CD4-positive, alpha-beta T cell treated with Interleukin-12 subunit alpha and Interleukin-12 subunit beta, for 1 hour (primary cell): Measurements from ENCODE around the gene DLK2.
"Not testable (repeated sequence)": the region's sequence is repeated elsewhere in the genome, so short reads cannot be mapped to it uniquely, and the experiment has no call there.

Experiments
- DNase-seq: peaks from one replicate; pipeline ENCODE4 v3.0.0-alpha.2; 2020

DLK2 gene

DNA sequence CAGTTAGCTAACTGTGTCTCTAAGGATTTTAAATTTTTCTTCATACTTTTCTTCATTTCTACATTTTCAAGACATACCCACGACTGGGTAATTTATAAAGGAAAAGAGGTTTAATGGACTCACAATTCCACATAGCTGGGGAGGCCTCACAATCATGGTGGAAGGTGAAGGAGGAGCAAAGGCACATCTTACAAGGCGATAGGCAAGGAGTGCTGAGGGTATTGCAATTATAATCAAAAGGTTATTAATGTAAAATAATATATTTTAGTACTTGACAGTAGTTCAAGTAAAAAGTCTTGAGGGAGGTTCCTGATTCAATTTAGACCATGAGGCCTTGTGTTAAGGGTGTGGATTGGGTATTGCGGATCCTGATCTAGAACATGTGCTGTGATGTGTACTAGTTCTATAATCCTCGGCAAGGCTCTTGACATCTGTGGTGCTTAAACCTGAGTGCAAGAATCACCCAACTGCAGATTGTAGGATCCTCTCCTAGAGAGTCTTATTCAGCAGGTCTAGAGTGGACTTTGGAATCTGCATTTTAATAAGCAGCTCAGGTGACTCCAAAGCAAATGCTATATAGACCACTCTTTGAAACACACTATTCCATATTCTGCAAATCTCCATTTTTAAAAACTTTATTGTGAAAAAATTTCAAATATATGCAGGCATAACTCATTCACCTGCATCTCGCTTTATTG, 35.2 kb downstream of the DLK2 start:
- no peak for DNase-seq

DNA sequence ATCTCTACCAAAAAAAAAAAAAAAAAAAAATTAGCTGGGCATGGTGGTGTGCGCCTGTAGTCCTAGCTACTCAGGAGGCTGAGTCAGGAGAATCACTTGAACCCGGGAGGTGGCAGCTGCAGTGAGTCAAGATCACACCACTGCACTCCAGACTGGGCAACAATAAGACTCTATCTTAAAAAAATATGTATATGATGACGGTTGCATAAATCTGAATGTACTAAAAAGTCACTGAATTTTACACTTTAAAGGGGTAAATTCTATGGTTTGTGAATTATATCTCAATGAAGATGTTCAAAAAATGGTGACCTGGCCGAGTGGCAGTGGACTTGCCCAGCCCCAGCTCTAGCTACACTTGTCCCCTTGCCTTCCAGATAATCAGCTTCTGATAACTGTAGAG, 38.4 kb downstream of the DLK2 start:
- DNase-seq, result no peak

DNA sequence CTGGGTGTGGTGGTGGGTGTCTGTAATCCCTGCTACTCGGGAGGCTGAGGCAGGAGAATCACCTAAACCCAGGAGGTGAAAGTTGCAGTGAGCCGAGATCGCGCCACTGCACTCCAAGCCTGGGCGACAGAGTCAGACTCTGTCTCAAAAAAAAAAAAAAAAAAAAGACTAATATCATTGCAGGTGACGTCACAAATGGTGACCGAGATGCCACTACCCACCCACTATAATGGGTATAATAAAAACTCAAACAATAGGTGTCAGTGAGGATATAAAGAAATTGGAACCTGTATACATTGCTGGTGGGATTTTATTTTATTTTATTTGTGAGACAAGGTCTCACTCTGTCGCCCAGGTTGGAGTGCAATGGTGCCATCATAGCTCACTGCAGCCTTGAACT, 40.1 kb downstream of the DLK2 start:
- not testable (repeated sequence) for DNase-seq

DNA sequence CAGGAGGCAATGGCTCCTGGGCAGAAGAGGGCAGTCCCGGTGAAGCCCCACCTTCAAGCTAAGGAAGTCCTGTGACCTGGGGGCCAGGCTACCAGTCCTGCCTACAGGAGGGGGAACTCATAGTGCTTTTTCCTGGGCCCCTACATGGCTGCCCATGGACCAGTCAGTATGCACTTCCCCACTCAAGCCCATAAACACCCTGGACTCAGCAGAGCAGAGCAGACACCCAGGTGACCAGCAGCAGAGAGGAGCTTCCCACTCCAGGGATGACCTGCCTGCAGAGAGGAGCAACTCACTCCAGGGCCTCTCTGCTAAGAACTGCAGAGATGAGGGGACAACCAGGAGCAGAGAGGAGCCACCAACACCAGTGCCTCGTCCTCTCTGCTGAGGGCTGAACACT, 42.3 kb downstream of the DLK2 start:
- DNase-seq, result no peak

DNA sequence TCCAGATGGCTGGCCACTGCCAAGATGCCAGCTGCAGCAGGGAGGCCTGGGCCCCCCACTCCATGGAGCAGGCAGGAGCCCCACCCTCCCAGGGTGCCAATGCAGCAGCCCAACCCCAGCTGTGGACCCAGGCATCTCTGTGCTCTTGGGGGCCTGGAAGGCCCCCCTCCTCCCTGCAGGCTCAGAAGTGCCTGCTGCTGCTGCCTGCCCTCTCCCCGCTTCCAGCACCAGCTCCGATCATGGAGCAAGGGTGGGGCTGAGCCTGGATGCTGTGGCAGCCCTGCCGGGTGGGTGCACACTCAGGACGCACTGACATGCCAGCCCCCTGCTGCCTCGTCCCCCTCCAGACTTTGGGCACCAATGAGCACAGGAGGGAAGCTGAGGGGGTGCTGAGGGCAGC, 42.8 kb downstream of the DLK2 start:
- no peak for DNase-seq

DNA sequence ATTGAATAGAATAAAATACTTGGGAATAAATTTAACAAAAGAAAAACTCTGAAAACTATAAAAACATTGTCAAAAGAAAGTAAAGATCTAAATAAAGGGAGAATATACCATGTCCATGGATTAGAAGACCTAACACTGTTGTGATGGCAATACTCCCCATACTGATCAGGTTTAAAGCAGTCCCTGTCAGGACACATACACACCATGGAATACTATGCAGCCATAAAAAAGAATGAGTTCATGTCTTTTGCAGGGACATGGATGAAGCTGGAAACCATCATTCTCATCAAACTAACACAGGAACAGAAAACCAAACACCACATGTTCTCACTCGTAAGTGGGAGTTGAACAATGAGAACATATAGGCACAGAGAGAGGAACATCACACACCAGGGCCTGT, 44.6 kb downstream of the DLK2 start:
- DNase-seq, result not testable (repeated sequence)

DNA sequence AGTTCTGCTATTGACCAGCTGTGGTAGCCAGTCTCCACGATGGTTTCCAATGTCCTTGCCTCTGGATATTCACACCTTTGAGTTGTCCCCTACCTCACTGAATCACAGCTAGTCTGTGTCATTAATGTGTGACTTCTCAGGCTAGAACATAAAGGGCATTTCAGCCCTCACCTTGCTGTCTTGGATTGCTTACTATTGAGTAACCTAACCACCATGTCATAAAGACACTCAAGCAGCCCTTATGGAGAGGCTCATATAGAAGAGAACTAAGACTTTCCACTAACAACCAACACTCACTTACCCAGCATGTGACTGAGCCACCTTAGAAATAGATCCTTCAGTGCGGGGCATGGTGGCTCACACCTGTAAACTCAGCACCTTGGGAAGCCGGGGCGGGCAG, 47.1 kb downstream of the DLK2 start:
- DNase-seq, result no peak

DNA sequence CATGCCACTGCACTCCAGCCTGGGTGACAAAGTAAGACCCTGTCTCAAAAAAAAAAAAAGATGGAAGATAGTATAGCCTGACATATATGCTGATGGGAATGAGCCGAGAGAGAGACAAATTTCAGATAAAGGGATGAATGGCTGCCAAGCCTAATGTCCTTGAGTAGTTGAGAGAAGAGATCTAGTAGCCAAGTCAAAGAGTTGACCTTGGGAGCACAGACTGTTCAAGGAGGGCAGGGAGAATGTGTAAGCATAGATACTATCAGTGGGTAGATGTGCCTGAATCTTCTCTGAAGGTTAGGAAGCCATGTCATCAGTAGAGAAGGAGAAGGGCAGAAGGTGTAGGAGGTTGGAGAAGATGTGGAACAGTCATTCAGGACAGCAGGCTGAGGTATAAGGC, 48.1 kb downstream of the DLK2 start:
- DNase-seq, result no peak

DNA sequence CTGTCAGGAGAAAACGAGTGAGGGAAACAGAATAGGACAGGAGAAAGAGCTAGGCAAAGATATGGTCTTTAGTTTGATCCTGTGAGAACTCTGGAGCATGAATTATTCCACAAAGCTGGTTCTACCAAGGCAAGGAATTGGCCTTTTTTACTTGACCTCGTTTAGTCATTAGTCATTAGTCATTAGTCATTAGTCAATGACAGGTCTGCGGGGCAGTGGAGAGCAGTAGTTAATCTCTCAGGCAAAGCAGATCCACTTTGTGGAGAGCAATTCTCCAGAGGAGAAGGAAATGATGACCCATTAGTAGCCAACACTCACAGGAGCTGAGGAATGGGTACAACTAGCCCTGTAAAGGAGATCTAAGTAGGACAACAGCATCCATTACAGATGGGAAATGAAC, 50.0 kb downstream of the DLK2 start:
- no peak for DNase-seq

DNA sequence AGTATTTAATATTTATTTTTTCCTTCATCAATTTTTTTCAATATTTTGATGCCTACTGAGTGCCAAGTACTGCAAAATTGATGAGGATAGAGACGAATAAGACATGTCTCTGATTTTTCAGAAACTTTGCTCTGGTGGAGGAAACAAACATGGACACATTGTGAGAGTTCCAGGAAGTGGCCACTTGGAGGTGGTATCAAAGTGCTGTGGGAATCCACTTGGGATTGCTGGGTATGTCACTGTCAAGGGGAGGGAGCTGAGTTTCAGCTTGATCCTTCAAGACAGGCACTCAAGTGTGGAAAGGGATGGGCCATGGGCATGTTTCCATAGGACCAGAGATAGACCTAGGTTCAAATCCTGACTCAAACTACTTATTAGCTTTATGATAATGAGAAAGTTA, 52.5 kb downstream of the DLK2 start:
- DNase-seq, result no peak

DNA sequence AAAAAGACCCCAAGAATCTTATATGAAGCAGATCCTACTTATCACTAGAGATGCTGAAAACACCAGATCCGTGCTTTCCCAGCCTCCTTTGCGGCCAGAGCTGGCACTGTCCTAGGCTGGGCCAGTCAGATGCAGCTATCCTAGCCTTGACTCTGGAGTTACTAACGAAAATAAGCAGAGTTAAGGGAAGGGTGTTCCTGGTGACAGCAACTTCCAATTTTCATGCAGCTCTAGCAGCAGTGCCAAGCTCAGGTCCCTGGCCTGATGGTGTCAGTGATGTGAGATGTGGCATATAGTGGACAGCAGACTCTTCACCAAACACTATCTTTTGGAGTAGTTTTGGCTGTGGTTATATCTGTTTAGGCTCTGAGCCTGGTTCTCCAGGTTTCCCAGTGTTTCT, 53.6 kb downstream of the DLK2 start:
- DNase-seq, result no peak
